DOHH2 (cell line): Measurements from ENCODE around the gene STARD3NL.

ENCODE experiments used
- EZH2phosphoT487 ChIP-seq: fragments of 200-600 bp; sonication (generic); IDR thresholded peaks from 2 replicates; pipeline ENCODE4 v1.6.1; 2017; ENCODE audit warnings: borderline replicate concordance, mild to moderate bottlenecking, antibody characterized with exemption, low read length, moderate library complexity, mixed read lengths
- TF ChIP-seq, protein P1 (sequence below): fragments of 200-600 bp; sonication (generic); IDR thresholded peaks from one replicate; pipeline ENCODE4 v1.5.1; 2014; ENCODE audit warnings: antibody characterized with exemption, mild to moderate bottlenecking, low read depth, low read length; ENCODE audit not compliant: poor library complexity, severe bottlenecking

DNA sequence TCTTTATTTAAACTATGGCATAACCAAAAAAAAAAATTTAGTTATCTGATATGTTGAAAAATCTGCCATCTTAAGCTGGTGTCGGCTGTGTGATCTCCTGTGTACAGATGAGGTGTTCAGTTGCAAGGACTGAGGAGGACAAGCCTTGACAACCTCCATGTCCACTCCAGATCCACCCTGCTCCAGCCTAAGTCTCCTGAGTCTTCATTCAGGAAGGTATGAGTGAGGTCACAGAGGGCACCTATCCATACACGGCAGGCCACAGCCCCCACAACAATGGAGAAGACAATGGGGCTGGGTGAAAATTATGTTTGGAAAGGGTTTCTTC is 79.3 kb downstream of the STARD3NL start:
- TF ChIP-seq, protein P1, sequence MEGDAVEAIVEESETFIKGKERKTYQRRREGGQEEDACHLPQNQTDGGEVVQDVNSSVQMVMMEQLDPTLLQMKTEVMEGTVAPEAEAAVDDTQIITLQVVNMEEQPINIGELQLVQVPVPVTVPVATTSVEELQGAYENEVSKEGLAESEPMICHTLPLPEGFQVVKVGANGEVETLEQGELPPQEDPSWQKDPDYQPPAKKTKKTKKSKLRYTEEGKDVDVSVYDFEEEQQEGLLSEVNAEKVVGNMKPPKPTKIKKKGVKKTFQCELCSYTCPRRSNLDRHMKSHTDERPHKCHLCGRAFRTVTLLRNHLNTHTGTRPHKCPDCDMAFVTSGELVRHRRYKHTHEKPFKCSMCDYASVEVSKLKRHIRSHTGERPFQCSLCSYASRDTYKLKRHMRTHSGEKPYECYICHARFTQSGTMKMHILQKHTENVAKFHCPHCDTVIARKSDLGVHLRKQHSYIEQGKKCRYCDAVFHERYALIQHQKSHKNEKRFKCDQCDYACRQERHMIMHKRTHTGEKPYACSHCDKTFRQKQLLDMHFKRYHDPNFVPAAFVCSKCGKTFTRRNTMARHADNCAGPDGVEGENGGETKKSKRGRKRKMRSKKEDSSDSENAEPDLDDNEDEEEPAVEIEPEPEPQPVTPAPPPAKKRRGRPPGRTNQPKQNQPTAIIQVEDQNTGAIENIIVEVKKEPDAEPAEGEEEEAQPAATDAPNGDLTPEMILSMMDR: no peak
- TF ChIP-seq EZH2phosphoT487: no peak
